ENCODE results near the gene LOXL4. TPM values are rescaled to one million over a fixed set of nuclear protein-coding genes. Genes with fewer than 3 reads are reported as not detected.

The LOXL4 gene
- total RNA-seq, 1 donor from 2014 or later: 0.92 TPM

GRCh38 chr10:98303569-98303968 is 35.6 kb upstream of the LOXL4 start:
- no peaks in the 10 kb centered on the region for H3K9me3 ChIP-seq (ENCODE audit: low read depth)
- no peak overlapping the region for H3K27ac ChIP-seq
- H3K36me3 Mint-ChIP-seq: no peaks in the 10 kb centered on the region
- H3K9me3 Mint-ChIP-seq: no peaks in the 10 kb centered on the region
- no peaks in the 10 kb centered on the region for H3K36me3 ChIP-seq
- H3K4me1 Mint-ChIP-seq: peaks cover 18% of the 10 kb centered on the region
- H3K4me3 ChIP-seq: no peak overlapping the region
- DNase-seq (ENCODE audit: low spot score): no peak
- no peak overlapping the region for H2AFZ ChIP-seq (replicated peaks)
- TF ChIP-seq EZH2phosphoT487 (IDR thresholded peaks at IDR 0.05) (no peak), EZH2 (IDR thresholded peaks at IDR 0.05) (no peak), CTCF (IDR thresholded peaks at IDR 0.05) (no peak)
- H3K27ac Mint-ChIP-seq: no peak overlapping the region
- no peaks in the 10 kb centered on the region for H3K79me2 ChIP-seq (ENCODE audit: low read depth)
- no peak overlapping the region for H3K4me3 Mint-ChIP-seq
- peaks cover 7% of the 10 kb centered on the region for H3K27me3 Mint-ChIP-seq (ENCODE audit: insufficient read depth, low read depth)
- H3K27me3 ChIP-seq: no peaks in the 10 kb centered on the region
- H3F3A ChIP-seq (ENCODE audit: low read depth): no peaks in the 10 kb centered on the region
- H4K20me1 ChIP-seq (ENCODE audit: low read depth): no peaks in the 10 kb centered on the region
- no peak overlapping the region for H3K9ac ChIP-seq
- no peak overlapping the region for H3K4me2 ChIP-seq
- peaks cover 11% of the 10 kb centered on the region for H3K4me1 ChIP-seq

GRCh38 chr10:98302741-98303365 is 34.9 kb upstream of the LOXL4 start:
- Histone ChIP-seq H3K27ac (no peak overlapping the region), H3K79me2 (ENCODE audit: low read depth) (no peaks in the 10 kb centered on the region), H3K27me3 (no peaks in the 10 kb centered on the region), H3K36me3 (no peaks in the 10 kb centered on the region), H3K4me1 (peaks cover 11% of the 10 kb centered on the region), H3K4me2 (no peak overlapping the region), H4K20me1 (ENCODE audit: low read depth) (no peaks in the 10 kb centered on the region), H3F3A (ENCODE audit: low read depth) (no peaks in the 10 kb centered on the region), H3K9me3 (ENCODE audit: low read depth) (no peaks in the 10 kb centered on the region), H2AFZ (replicated peaks) (no peak overlapping the region), H3K9ac (no peak overlapping the region), H3K4me3 (no peak overlapping the region)
- no peaks in the 10 kb centered on the region for H3K9me3 Mint-ChIP-seq
- H3K36me3 Mint-ChIP-seq: no peaks in the 10 kb centered on the region
- H3K27ac Mint-ChIP-seq: no peak overlapping the region
- no peak overlapping the region for H3K4me3 Mint-ChIP-seq
- DNase-seq (ENCODE audit: low spot score): no peak
- TF ChIP-seq CTCF (IDR thresholded peaks at IDR 0.05) (no peak), EZH2phosphoT487 (IDR thresholded peaks at IDR 0.05) (no peak)
- peaks cover 9% of the 10 kb centered on the region for H3K27me3 Mint-ChIP-seq (ENCODE audit: insufficient read depth, low read depth)
- peaks cover 14% of the 10 kb centered on the region for H3K4me1 Mint-ChIP-seq

- peaks cover 18% of the 10 kb centered on the region for H3K4me1 Mint-ChIP-seq
- H3K4me1 ChIP-seq: peaks cover 11% of the 10 kb centered on the region
- no peaks in the 10 kb centered on the region for H3K36me3 ChIP-seq
- no peak overlapping the region for H3K4me3 ChIP-seq
- H3K9ac ChIP-seq: no peak overlapping the region
- TF ChIP-seq EZH2 (IDR thresholded peaks at IDR 0.05): no peak
- no peak for TF ChIP-seq EZH2phosphoT487 (IDR thresholded peaks at IDR 0.05)
- no peak for TF ChIP-seq CTCF (IDR thresholded peaks at IDR 0.05)
- DNase-seq (ENCODE audit: low spot score): no peak
- no peak overlapping the region for H3K27ac Mint-ChIP-seq
- H3F3A ChIP-seq (ENCODE audit: low read depth): no peaks in the 10 kb centered on the region
- H3K4me2 ChIP-seq: no peak overlapping the region
- no peaks in the 10 kb centered on the region for H3K79me2 ChIP-seq (ENCODE audit: low read depth)
- H3K9me3 ChIP-seq (ENCODE audit: low read depth): no peaks in the 10 kb centered on the region
- no peak overlapping the region for H3K4me3 Mint-ChIP-seq
- no peaks in the 10 kb centered on the region for H3K27me3 ChIP-seq
- no peak overlapping the region for H3K27ac ChIP-seq
- H2AFZ ChIP-seq (replicated peaks): no peak overlapping the region
- no peaks in the 10 kb centered on the region for H4K20me1 ChIP-seq (ENCODE audit: low read depth)
- peaks cover 11% of the 10 kb centered on the region for H3K27me3 Mint-ChIP-seq (ENCODE audit: insufficient read depth, low read depth)
- H3K9me3 Mint-ChIP-seq: no peaks in the 10 kb centered on the region
- H3K36me3 Mint-ChIP-seq: no peaks in the 10 kb centered on the region
These were observed 33.8 kb upstream of the LOXL4 start for GRCh38 chr10:98301664-98302319.
